Measurements from ENCODE around the gene NEFH. TPM values are rescaled to one million over a fixed set of nuclear protein-coding genes. Genes with fewer than 3 reads are reported as not detected.
A peak's percentile ranks its signal among the peaks of the same experiment; 100 is the strongest.

The NEFH gene
- total and polyA plus RNA-seq, 7 experiments from 2014 or later = 0.19 to 3.2 (median 0.24) TPM

DNA sequence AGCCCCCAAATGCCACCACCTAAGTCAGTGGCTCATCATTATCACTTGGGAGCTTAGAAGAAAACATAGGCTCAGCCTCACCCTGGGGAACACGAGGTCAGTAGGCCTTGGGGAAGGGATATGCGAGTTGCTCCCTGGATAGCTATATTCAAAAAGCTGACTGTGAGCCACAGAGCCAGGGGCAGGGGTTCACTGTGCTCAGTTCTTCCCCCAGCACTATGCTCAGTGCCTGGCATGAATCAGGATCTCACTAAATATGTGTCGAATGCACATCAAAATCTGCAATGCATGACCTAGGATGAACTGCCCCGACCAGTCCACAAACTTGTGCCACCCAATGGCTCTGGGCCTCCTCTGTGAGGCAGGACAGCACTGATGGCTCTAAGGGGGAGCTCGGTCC, 38.4 kb downstream of the NEFH start:
- Mint-ChIP-seq H3K27ac (no peak overlapping the region), H3K36me3 (peaks cover 12 to 54% (median 29%) of the 10 kb centered on the region in 5 donors), H3K4me1 (no peaks in the 10 kb centered on the region), H3K27me3 (no peaks in the 10 kb centered on the region), H3K9me3 (no peaks in the 10 kb centered on the region), H3K4me3 (no peak overlapping the region)
- Histone ChIP-seq H3K27me3 (ENCODE audit: control insufficient read depth in 2 of 2, insufficient read depth in 2 of 2, low read length in 2 of 2) (no peaks in the 10 kb centered on the region), H3K9me3 (ENCODE audit: control insufficient read depth in 2 of 3, low read length in 3 of 3) (no peaks in the 10 kb centered on the region), H3K27ac (ENCODE audit: low read depth, low read length) (no peak overlapping the region), H3K36me3 (ENCODE audit: control insufficient read depth in 2 of 3, insufficient read depth in 3 of 3, low read length in 3 of 3) (peaks cover 24 to 70% (median 39%) of the 10 kb centered on the region in 3 experiments), H3K4me3 (ENCODE audit: low read length) (no peak overlapping the region), H3K4me1 (ENCODE audit: control insufficient read depth in 2 of 2, insufficient read depth in 2 of 2, low read length in 2 of 2) (no peaks in the 10 kb centered on the region)
- ATAC-seq (no peak), DNase-seq (no peak)
- ChIA-PET CTCF (interaction anchor here (0.5 to 0.6 kb wide), 2 partner anchors 59 to 71 kb away, joined by 3 to 5 read pairs; no protein-coding TSS in a partner anchor), POLR2A (no interaction called here)
- intact Hi-C loops (cut with micrococcal nuclease) = no loop called here

DNA sequence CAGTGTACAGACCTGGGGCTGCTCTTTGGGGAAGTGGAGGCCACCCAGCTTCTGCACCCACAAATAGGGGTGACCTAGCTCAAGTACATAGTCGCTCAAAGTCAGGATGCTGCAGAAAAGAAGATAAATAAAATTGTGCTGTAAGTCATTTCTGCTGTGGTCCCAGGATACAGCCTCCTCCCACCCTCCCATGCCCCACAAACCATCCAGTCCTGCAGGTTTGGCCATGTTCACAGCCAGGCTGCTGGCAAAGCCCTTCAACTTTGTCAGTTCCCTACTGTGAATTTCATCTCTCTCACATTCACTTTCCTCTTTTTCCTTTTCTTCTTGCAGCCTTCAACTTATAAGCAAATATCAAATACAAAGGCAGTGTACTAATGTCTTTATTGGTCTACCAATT, 40.0 kb downstream of the NEFH start:
- Histone ChIP-seq H3K27me3 (ENCODE audit: control insufficient read depth in 2 of 2, insufficient read depth in 2 of 2, low read length in 2 of 2) (no peaks in the 10 kb centered on the region), H3K4me3 (ENCODE audit: low read length) (no peak overlapping the region), H3K27ac (ENCODE audit: low read depth, low read length) (no peak overlapping the region), H3K4me1 (ENCODE audit: control insufficient read depth in 2 of 2, insufficient read depth in 2 of 2, low read length in 2 of 2) (no peaks in the 10 kb centered on the region), H3K9me3 (ENCODE audit: control insufficient read depth in 2 of 3, low read length in 3 of 3) (no peaks in the 10 kb centered on the region), H3K36me3 (ENCODE audit: control insufficient read depth in 2 of 3, insufficient read depth in 3 of 3, low read length in 3 of 3) (peaks cover 24 to 85% (median 39%) of the 10 kb centered on the region in 3 experiments)
- DNase-seq (no peak), ATAC-seq (no peak)
- Mint-ChIP-seq H3K27me3 (no peaks in the 10 kb centered on the region), H3K9me3 (no peaks in the 10 kb centered on the region), H3K4me3 (no peak overlapping the region), H3K27ac (no peak overlapping the region), H3K36me3 (peaks cover 12 to 61% (median 36%) of the 10 kb centered on the region in 5 donors), H3K4me1 (no peaks in the 10 kb centered on the region)
- intact Hi-C loops (cut with micrococcal nuclease) = no loop called here
- CTCF ChIA-PET = no interaction called here
- POLR2A ChIA-PET = no interaction called here

DNA sequence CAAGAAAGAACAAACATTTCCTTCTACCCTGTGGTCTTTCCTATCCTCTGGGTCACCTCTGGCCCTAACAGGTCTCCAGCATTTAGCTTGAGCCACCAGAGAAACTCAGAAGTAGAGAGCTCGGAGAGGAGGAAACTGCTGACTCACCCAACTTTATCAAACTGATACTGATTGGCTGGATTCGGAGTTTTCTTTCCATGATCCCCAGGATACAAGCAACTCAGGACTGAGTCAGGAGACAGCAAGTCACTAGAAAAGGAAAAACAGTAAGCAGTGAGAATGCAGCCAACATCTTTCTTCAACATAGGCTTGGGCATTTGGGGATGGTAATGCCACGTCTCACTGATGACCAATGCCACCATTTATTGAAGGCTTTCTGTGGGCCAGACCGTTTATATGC, 40.8 kb downstream of the NEFH start:
- Histone ChIP-seq H3K4me1 (ENCODE audit: control insufficient read depth in 2 of 2, insufficient read depth in 2 of 2, low read length in 2 of 2) (no peaks in the 10 kb centered on the region), H3K36me3 (ENCODE audit: control insufficient read depth in 2 of 3, insufficient read depth in 3 of 3, low read length in 3 of 3) (peaks cover 29 to 87% (median 43%) of the 10 kb centered on the region in 3 experiments), H3K4me3 (ENCODE audit: low read length) (no peak overlapping the region), H3K27me3 (ENCODE audit: control insufficient read depth in 2 of 2, insufficient read depth in 2 of 2, low read length in 2 of 2) (no peaks in the 10 kb centered on the region), H3K27ac (ENCODE audit: low read depth, low read length) (no peak overlapping the region), H3K9me3 (ENCODE audit: control insufficient read depth in 2 of 3, low read length in 3 of 3) (no peaks in the 10 kb centered on the region)
- no peaks in the 10 kb centered on the region for H3K4me1 Mint-ChIP-seq
- DNase-seq (no peak), ATAC-seq (no peak)
- H3K36me3 Mint-ChIP-seq = peaks cover 11 to 58% (median 34%) of the 10 kb centered on the region in 5 donors
- POLR2A ChIA-PET = no interaction called here
- CTCF ChIA-PET = no interaction called here
- no peak overlapping the region for H3K27ac Mint-ChIP-seq
- no peaks in the 10 kb centered on the region for H3K27me3 Mint-ChIP-seq
- intact Hi-C loops (cut with micrococcal nuclease) = no loop called here
- H3K9me3 Mint-ChIP-seq = no peaks in the 10 kb centered on the region
- no peak overlapping the region for H3K4me3 Mint-ChIP-seq

DNA sequence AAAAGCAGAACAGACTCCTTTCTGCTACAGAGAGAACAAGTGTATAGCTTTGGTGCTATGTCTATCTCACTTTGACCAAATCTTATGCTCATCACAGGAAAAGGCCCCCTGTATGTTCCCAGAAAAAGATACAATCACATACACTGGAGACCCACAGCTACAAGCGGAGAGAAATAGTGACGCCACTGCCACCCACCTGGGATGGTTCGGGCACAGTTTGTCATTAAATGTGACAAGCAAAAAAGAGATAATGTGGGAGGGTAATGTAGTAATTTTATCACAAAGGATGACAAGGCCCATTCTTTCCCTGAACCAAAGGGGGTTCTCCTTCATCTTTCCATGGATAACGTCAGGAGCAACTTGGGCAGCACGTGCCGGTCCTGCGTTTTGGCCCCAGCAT, 41.5 kb downstream of the NEFH start:
- H3K27ac ChIP-seq (ENCODE audit: low read depth, low read length) = no peak overlapping the region
- H3K4me1 Mint-ChIP-seq = no peaks in the 10 kb centered on the region
- H3K27me3 Mint-ChIP-seq = no peaks in the 10 kb centered on the region
- H3K9me3 ChIP-seq (ENCODE audit: control insufficient read depth in 2 of 3, low read length in 3 of 3) = no peaks in the 10 kb centered on the region
- intact Hi-C loops (cut with micrococcal nuclease) = no loop called here
- peaks cover 7 to 56% (median 30%) of the 10 kb centered on the region in 5 donors for H3K36me3 Mint-ChIP-seq
- H3K4me3 ChIP-seq (ENCODE audit: low read length) = no peak overlapping the region
- ChIA-PET CTCF (no interaction called here), POLR2A (interaction anchor here (0.5 kb wide), 1 partner anchor 26 kb away, joined by 4 read pairs; no protein-coding TSS in a partner anchor)
- no peaks in the 10 kb centered on the region for H3K27me3 ChIP-seq (ENCODE audit: control insufficient read depth in 2 of 2, insufficient read depth in 2 of 2, low read length in 2 of 2)
- peaks cover 26 to 87% (median 44%) of the 10 kb centered on the region in 3 experiments for H3K36me3 ChIP-seq (ENCODE audit: control insufficient read depth in 2 of 3, insufficient read depth in 3 of 3, low read length in 3 of 3)
- DNase-seq (no peak), ATAC-seq (no peak)
- no peaks in the 10 kb centered on the region for H3K4me1 ChIP-seq (ENCODE audit: control insufficient read depth in 2 of 2, insufficient read depth in 2 of 2, low read length in 2 of 2)
- H3K4me3 Mint-ChIP-seq = no peak overlapping the region
- no peaks in the 10 kb centered on the region for H3K9me3 Mint-ChIP-seq
- no peak overlapping the region for H3K27ac Mint-ChIP-seq

DNA sequence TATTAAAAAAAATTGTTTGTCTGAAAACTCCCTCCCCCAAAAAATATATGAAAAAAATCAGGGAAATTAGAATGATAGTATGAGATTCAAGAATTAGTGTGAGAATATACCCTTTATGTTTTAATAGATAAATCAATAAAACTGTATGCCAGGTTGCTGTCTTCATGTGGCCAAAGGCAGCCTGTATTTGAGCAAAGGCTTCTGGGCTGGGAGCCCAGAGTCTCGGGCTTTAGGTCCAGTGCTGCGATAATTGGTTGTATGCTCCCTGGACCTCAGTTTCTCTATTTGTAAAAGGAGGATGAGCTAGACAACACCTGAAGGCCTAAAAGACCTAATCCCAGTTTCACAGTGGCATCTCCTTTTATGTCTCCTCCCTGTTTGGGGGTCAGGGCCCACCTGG, 43.7 kb downstream of the NEFH start:
- POLR2A ChIA-PET = no interaction called here
- CTCF ChIA-PET = interaction anchor here (1.8 to 2.7 kb wide), 2 partner anchors 129 to 131 kb away, joined by 4 to 12 read pairs; no protein-coding TSS in a partner anchor
- no peak overlapping the region for H3K4me3 Mint-ChIP-seq
- intact Hi-C loops (cut with micrococcal nuclease) = loop anchor here (1.0 kb wide), 1 partner anchor 128 kb away; no protein-coding TSS in a partner anchor
- no peaks in the 10 kb centered on the region for H3K4me1 Mint-ChIP-seq
- H3K27me3 Mint-ChIP-seq = no peaks in the 10 kb centered on the region
- DNase-seq (no peak), ATAC-seq (no peak)
- Histone ChIP-seq H3K27ac (ENCODE audit: low read depth, low read length) (no peak overlapping the region), H3K36me3 (ENCODE audit: control insufficient read depth in 2 of 3, insufficient read depth in 3 of 3, low read length in 3 of 3) (peaks cover 20 to 87% (median 36%) of the 10 kb centered on the region in 3 experiments), H3K9me3 (ENCODE audit: control insufficient read depth in 2 of 3, low read length in 3 of 3) (no peaks in the 10 kb centered on the region), H3K27me3 (ENCODE audit: control insufficient read depth in 2 of 2, insufficient read depth in 2 of 2, low read length in 2 of 2) (no peaks in the 10 kb centered on the region), H3K4me3 (ENCODE audit: low read length) (no peak overlapping the region), H3K4me1 (ENCODE audit: control insufficient read depth in 2 of 2, insufficient read depth in 2 of 2, low read length in 2 of 2) (no peaks in the 10 kb centered on the region)
- H3K27ac Mint-ChIP-seq = no peak overlapping the region
- H3K36me3 Mint-ChIP-seq = peaks cover 13 to 56% (median 32%) of the 10 kb centered on the region in 5 donors
- H3K9me3 Mint-ChIP-seq = no peaks in the 10 kb centered on the region

DNA sequence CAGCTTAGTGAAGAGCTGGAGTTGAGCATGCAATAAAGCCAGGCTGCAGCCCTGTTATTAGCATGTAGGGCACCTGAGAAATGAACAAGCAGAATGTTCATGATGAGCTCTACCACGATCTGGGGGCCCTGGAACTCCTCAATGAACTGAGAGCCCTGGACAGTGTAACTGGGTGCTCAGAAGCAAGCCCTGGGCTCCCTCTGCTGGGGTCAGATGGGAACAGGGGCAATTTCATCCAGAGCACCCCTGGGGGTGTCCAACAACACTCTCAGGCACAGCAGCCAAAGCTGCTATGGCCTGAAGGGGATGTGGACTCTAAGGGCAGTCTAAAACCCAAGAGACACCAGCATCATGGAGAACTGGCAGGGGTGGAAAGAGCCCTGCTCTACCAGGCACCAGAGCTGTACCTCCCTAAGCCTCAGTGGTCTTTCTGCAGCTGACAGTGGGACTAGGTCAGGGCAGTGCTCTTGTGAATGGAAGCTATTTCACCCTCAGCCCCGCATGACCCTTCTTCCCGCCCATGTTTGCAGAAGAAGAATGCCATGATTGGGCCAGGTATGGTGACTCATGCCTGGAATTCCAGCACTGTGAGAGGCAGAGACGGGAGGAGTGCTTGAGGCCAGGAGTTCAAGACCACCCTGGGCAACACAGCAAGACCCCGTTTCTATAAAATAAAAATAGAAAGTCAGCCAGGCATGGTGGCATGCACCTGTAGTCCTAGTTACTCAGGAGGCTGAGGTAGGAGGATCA, 44.6 kb downstream of the NEFH start:
- Mint-ChIP-seq H3K27ac (peak overlapping the region in 1 of 9 donors; percentile 77), H3K9me3 (no peaks in the 10 kb centered on the region), H3K4me1 (no peaks in the 10 kb centered on the region), H3K27me3 (no peaks in the 10 kb centered on the region), H3K4me3 (no peak overlapping the region), H3K36me3 (peaks cover 13 to 53% (median 32%) of the 10 kb centered on the region in 5 donors)
- H3K27me3 ChIP-seq (ENCODE audit: control insufficient read depth in 2 of 2, insufficient read depth in 2 of 2, low read length in 2 of 2) = no peaks in the 10 kb centered on the region
- H3K4me1 ChIP-seq (ENCODE audit: control insufficient read depth in 2 of 2, insufficient read depth in 2 of 2, low read length in 2 of 2) = no peaks in the 10 kb centered on the region
- peak; percentile 64 for ATAC-seq
- H3K4me3 ChIP-seq (ENCODE audit: low read length) = no peak overlapping the region
- POLR2A ChIA-PET = no interaction called here
- H3K9me3 ChIP-seq (ENCODE audit: control insufficient read depth in 2 of 3, low read length in 3 of 3) = no peaks in the 10 kb centered on the region
- H3K36me3 ChIP-seq (ENCODE audit: control insufficient read depth in 2 of 3, insufficient read depth in 3 of 3, low read length in 3 of 3) = peaks cover 22 to 88% (median 31%) of the 10 kb centered on the region in 3 experiments
- no peak overlapping the region for H3K27ac ChIP-seq (ENCODE audit: low read depth, low read length)
- intact Hi-C loops (cut with micrococcal nuclease) = loop anchor here (1.0 kb wide), 1 partner anchor 129 kb away; no protein-coding TSS in a partner anchor
- DNase-seq = peak in 6 of 9 donors; percentile 2 to 25 (median 12)
- CTCF ChIA-PET = interaction anchor here (1.8 to 2.7 kb wide), 2 partner anchors 130 to 132 kb away, joined by 4 to 12 read pairs; no protein-coding TSS in a partner anchor

All from naive thymus-derived CD4-positive, alpha-beta T cell (primary cell).